Activated CD4-positive, CD25-positive, alpha-beta regulatory T cell treated with anti-CD3 and anti-CD28 coated beads, Interleukin-2, amount 50 U/mL, for 72 hours (primary cell): Measurements from ENCODE around the gene MFSD1.

Experiments used
- DNase-seq: peaks from one replicate; pipeline ENCODE4 v3.0.0; 2021

The MFSD1 gene, protein sequence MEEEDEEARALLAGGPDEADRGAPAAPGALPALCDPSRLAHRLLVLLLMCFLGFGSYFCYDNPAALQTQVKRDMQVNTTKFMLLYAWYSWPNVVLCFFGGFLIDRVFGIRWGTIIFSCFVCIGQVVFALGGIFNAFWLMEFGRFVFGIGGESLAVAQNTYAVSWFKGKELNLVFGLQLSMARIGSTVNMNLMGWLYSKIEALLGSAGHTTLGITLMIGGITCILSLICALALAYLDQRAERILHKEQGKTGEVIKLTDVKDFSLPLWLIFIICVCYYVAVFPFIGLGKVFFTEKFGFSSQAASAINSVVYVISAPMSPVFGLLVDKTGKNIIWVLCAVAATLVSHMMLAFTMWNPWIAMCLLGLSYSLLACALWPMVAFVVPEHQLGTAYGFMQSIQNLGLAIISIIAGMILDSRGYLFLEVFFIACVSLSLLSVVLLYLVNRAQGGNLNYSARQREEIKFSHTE

GRCh38 chr3:158801696-158802408 lies at the start of gene MFSD1:
Gene MFSD1 (plus strand): TSS chr3:158802054. CDS start chr3:158802153, 99 bp downstream.
- DNase-seq = peak; percentile 90

- DNase-seq = no peak
Measured at GRCh38 chr3:158753854-158754253, 48.0 kb upstream of the MFSD1 start.

GRCh38 chr3:158755421-158755820 lies 46.4 kb upstream of the MFSD1 start:
- DNase-seq = no peak

- no peak for DNase-seq
Measured at GRCh38 chr3:158761350-158761749, 40.5 kb upstream of the MFSD1 start.

DNA sequence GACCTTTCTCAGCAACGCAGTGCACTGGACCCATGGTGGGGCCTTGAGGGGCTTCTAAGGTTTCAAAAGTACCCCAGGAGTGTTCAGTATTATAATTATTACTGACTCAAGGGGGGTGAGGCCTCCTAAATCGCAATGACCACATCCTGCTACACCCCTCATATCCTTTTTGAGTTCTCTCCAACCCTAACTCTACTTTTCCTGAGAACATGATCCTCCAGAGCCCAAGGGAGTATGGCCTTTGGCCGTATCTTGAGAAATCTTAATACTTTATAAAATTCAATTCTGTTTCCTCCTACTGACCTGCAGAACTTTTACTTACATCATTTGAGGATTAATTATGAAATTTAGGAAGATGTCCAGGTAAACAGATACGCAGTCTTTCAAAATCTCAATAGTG lies 39.2 kb upstream of the MFSD1 start:
- no peak for DNase-seq

DNA sequence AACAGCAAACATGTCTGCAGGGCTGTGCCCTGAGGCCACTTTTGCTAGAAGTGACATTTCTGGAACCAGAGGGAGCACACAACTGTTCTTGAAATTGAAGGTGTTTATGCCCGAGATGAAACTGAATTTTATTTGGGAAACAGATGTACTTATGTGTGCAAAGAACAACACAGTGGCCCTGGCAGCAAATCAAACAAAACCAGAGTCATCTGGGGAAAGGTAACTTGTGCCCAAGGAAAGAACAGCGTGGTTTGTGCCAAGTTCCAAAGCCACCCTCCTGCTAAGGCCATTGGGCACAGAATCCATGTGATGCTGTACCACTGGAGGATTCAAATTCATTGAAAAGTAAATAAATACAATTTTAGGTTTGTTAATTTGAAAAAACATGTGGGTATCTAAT lies 38.4 kb upstream of the MFSD1 start:
- no peak for DNase-seq

DNA sequence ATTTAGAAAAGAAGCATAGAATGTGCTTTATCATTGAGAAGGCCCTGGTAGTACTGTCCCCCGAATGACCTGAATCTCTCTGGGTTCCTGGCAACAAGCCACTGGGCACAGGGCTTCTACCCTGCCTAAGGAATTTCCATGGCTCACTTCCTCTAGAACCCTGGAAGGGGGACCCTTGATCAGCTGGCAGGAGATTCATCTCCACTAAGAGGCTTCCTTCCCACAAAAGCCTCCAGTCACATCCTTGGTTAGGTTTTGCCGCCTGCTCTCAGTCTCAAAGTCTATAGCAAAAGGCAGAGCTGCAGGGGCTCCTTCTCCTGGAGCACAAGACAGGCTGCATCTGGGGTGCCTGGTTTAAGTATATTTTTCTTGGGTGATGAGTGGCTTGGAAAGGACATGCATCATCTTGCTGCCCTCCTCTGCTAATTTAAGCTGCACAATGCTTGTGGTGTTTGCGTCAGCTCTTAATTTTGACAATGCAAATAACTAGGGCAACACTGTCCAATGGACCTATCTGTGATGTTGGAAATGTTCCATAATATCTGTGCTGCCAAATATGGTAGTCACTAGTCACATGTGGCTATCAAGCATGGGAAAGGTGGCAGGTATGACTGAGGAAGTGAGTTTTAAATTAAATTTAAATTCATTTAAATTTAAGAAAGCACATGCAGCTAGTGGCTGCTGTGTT lies 36.2 kb upstream of the MFSD1 start:
- no peak for DNase-seq

DNA sequence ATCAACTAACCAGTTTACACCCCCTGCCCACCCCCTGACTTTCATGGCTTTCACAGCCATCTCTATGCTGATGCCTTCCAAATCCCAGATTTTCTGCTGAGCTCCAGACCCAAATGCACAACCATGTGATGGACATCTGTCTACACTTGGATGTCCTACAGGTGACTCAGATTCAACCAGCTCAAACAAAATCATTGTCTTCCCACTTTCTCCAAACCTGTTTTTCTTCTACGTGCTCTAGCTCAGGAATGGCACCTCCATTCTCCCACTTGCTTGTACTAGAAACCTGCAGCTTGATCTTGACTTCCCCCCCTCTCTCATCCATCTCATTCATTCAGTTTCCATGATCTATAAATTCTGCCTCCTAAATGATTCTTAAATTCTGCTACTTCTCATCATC lies 35.5 kb upstream of the MFSD1 start:
- DNase-seq = no peak

GRCh38 chr3:158768361-158768787 lies 33.5 kb upstream of the MFSD1 start:
- DNase-seq = no peak

DNA sequence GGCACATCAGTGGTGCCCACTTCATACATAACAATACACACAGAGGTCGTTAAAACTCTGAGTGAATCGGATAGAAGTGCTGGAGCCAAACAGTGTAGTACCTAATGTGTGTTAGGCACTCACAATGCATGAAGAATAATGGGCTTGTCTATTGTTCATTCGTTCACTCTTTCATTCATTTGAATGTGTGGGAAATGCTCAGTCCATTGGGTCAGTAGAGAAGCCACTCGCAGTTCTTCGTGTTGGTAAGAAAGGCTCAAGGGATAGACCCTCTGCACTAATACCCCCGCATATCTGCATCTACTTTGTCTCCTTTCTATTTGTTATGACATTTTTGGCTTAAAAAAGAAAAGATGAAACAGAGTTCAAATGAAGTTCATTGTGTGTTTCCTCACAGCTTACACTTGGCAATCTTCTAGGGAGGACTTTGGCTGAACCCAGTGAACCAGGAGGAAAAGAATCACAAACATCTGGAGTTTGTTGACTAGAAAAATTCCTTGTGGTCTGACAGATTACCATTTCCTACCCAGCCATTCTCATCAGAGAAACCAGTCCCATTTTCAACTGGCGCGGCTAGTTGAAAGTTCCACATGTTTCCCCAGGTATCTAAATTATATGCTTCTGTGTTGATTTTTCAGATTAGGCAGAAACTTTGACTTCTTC lies 32.8 kb upstream of the MFSD1 start:
- no peak for DNase-seq

DNA sequence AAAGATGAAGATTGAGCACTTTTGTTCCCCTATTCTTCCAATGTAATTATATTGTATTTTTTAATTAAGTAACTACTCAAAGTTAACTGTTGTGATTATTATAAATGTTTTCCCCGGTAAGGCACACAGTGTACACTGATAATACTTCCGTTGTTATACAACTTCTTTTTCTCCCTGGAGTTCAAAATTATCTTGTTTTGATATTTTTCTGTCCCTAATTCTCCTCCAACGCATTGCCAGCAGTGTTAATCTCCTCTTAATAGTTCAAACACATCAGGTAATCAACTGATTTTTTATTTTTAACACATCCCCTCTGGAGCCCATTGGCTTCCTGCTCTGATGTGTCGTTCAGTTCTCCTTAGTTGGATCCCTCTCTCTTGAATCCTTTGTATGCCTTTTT lies 32.3 kb upstream of the MFSD1 start:
- DNase-seq = no peak

- no peak for DNase-seq
Measured at GRCh38 chr3:158769952-158770740, 31.7 kb upstream of the MFSD1 start.

DNA sequence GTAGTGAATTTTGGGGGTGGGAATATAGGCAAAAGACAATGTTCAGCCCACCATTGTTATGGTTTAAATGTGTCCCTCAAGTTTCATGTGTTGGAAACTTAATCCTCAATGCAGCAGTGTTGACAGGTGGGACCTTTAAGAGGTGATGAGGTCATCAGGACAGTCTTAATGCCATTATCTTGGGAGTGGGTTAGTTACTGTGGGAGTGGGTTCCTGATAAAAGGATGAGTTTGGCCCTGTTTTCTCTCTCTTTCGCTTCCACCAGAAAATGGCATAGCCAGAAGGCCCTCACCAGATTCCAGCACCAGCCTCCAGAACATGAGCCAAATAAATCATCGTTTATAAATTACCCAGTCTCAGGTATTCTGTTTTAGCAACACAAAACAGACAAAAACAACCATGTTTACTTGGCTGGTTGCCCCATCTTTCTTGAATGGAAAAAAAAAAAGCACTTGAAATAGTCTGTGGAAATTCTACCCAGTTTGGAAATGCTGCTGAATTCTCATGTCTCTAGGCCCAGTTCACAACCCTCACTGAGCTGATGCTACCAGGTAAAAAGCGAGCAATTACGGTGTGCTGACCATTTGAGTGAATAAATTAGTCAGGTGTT lies 31.0 kb upstream of the MFSD1 start:
- no peak for DNase-seq

DNA sequence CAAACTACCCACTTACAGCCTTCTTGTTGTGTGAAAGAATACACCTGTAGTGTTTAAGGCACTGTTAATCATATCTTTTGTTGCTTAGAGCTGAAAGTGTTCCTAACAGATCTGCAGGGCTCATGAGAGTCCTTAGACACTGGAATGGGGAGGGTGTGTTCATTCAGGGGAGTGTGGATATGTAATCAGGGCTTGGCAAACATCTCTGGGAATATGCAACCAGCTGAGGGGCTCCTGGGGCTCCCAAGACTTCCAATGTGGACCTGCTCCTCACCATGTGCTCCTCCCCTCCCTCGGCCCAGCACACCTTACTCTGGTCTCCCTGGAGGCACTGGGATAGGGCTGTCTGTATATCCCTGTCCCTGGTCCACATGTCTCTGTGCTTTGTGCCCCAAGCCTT lies 30.3 kb upstream of the MFSD1 start:
- no peak for DNase-seq

GRCh38 chr3:158771982-158772381 lies 29.9 kb upstream of the MFSD1 start:
- no peak for DNase-seq

- DNase-seq = no peak
Measured at GRCh38 chr3:158773166-158773565, 28.7 kb upstream of the MFSD1 start.

GRCh38 chr3:158773845-158774830 lies 27.7 kb upstream of the MFSD1 start:
- no peak for DNase-seq

GRCh38 chr3:158774965-158775364 lies 26.9 kb upstream of the MFSD1 start:
- DNase-seq = no peak

DNA sequence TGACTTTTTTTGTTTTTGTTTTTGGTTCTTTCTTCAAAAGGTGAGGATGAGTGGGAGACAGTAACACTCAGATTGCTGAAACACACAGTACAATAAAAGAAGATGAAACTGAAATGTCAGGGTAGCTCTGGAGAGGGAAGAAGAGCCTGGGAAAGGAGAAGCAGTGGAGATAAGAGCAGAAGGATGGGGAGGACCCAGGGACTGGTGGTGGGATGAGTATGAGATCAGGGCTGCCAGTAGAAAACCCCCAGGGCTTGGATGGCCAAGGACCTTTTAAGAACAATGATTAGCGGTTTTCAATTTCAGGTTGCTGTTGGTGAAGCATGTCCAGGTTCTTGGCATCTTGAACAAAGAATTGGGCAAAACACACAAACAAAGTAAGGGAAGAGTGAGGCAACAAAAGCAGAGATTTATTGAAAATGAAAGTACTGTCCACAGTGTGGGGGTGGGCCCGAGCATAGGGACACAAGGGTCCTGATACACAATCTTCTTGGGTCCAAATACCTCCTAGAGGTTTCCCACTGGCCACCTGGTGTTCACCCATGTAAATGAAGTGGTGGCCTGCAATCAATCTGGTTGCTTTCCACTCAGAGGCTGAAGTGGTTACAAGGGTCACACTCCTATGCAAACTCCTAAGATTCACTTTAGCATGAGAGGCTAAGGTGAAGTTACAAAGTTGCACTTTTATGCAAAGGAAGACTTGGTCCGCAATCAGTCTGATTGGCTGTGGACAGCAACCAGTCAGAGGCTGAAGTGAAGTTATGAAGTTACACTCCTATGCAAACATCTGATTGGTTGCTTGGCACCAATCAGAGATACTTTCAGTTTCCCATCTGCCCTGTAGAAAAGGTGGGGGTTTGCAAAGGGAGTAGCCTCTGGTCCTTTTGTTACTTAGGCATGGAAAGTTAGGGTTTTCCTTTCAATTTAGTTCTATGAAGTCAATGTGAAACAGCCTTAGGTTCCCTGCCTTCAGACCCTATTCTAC lies 26.1 kb upstream of the MFSD1 start:
- DNase-seq = no peak
